LNCaP clone FGC (cell line): Measurements from ENCODE around the gene CDC42BPA.

Source experiments
- DNase-seq: peaks from one replicate; pipeline ENCODE4 v3.0.0-alpha.2; 2011; ENCODE audit warnings: low read depth
- H3K4me3 ChIP-seq: 2 replicates; pipeline ENCODE4 v1.5.1; 2011; ENCODE audit warnings: mild to moderate bottlenecking, low read depth, low read length, control low read depth
- CTCF ChIP-seq: IDR thresholded peaks from 2 replicates; pipeline ENCODE4 v1.5.1; 2012; ENCODE audit warnings: mild to moderate bottlenecking; ENCODE audit not compliant: control insufficient read depth, insufficient read depth; ENCODE audit errors: extremely low read depth

The CDC42BPA gene

GRCh38 chr1:227272428-227272827 lies 45.9 kb downstream of the CDC42BPA start:
- no peak overlapping the region for H3K4me3 ChIP-seq
- no peak for TF ChIP-seq CTCF
- DNase-seq, result no peak

GRCh38 chr1:227270554-227270953 lies 47.7 kb downstream of the CDC42BPA start:
- TF ChIP-seq CTCF, result no peak
- DNase-seq, result no peak
- no peak overlapping the region for H3K4me3 ChIP-seq

GRCh38 chr1:227268943-227269342 lies 49.3 kb downstream of the CDC42BPA start:
- no peak for TF ChIP-seq CTCF
- H3K4me3 ChIP-seq, result no peak overlapping the region
- DNase-seq, result peak; percentile 76

GRCh38 chr1:227265891-227266290 lies 52.4 kb downstream of the CDC42BPA start:
- DNase-seq, result no peak
- H3K4me3 ChIP-seq, result no peak overlapping the region
- TF ChIP-seq CTCF, result no peak

GRCh38 chr1:227263869-227264268 lies 54.4 kb downstream of the CDC42BPA start:
- no peak overlapping the region for H3K4me3 ChIP-seq
- TF ChIP-seq CTCF, result no peak
- no peak for DNase-seq

- DNase-seq, result no peak
- H3K4me3 ChIP-seq, result no peak overlapping the region
- no peak for TF ChIP-seq CTCF
Measured at GRCh38 chr1:227261501-227261900, 56.8 kb downstream of the CDC42BPA start.

- TF ChIP-seq CTCF, result no peak
- no peak overlapping the region for H3K4me3 ChIP-seq
- DNase-seq, result no peak
Measured at GRCh38 chr1:227260433-227260832, 57.9 kb downstream of the CDC42BPA start.
